ENCODE results near the gene DLX4. TPM values are rescaled to one million over a fixed set of nuclear protein-coding genes. Genes with fewer than 3 reads are reported as not detected.
A peak's percentile ranks its signal among the peaks of the same experiment; 100 is the strongest.

The DLX4 gene
- total and polyA plus RNA-seq, 8 donors = 0.76 to 2.6 (median 1.5) TPM

DNA sequence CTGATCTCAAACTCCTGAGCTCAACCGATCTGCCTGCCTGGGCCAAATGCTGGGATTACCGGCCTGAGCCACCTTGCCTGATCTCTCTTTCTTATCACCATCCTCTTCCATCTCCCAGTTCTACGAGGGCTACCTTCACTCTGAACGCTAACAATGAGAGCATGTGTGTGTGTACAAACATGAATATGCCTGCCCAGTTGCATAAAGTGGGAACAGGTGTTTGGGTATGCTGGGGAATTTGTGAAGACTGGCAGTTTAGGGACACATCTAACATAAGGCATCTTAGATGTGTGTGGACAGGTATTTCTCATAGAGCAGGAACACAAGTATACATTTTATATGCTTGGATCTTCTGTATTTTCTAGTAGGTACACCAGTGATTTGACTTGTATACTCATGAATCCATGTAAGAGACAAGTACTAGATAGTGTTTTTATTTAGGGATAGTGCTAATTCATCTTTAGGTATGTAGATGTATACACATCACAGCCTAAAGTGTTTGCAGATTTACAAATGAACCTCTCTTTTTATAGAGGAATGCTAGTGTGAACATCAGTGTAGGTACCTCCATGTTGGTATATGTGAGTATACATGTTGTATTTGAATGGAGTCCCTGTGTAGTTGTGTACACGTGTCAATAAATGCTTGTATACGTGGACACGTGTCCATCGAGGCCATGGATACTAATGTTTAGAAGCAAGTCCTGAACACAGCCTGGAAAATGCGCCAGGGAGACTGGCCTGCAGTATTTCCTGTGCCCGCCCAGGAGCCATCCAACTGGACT is 1.2 kb upstream of the DLX4 start:
- peaks cover 19 to 52% of the 10 kb centered on the region in 2 donors for H3K4me1 ChIP-seq
- H3K36me3 ChIP-seq = no peaks in the 10 kb centered on the region
- peak overlapping the region; percentile 36 to 54 for H3K4me3 ChIP-seq
- DNase-seq (peak in 1 of 4 donors; percentile 2), ATAC-seq (no peak)
- H3K9me3 ChIP-seq = no peaks in the 10 kb centered on the region
- peaks cover 96 to 100% of the 10 kb centered on the region in 2 donors for H3K27me3 ChIP-seq
- TF ChIP-seq, protein P1, sequence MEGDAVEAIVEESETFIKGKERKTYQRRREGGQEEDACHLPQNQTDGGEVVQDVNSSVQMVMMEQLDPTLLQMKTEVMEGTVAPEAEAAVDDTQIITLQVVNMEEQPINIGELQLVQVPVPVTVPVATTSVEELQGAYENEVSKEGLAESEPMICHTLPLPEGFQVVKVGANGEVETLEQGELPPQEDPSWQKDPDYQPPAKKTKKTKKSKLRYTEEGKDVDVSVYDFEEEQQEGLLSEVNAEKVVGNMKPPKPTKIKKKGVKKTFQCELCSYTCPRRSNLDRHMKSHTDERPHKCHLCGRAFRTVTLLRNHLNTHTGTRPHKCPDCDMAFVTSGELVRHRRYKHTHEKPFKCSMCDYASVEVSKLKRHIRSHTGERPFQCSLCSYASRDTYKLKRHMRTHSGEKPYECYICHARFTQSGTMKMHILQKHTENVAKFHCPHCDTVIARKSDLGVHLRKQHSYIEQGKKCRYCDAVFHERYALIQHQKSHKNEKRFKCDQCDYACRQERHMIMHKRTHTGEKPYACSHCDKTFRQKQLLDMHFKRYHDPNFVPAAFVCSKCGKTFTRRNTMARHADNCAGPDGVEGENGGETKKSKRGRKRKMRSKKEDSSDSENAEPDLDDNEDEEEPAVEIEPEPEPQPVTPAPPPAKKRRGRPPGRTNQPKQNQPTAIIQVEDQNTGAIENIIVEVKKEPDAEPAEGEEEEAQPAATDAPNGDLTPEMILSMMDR (IDR thresholded peaks at IDR 0.05) = no peak
- intact Hi-C loops (cut with DNase I) = no loop called here
- H3K27ac ChIP-seq = no peak overlapping the region

GRCh38 chr17:49968405-49969133 is 421 bp upstream of the DLX4 start:
- DNase-seq = peak; percentile 56 to 92 (median 73)
- H3K36me3 ChIP-seq = no peaks in the 10 kb centered on the region

DNA sequence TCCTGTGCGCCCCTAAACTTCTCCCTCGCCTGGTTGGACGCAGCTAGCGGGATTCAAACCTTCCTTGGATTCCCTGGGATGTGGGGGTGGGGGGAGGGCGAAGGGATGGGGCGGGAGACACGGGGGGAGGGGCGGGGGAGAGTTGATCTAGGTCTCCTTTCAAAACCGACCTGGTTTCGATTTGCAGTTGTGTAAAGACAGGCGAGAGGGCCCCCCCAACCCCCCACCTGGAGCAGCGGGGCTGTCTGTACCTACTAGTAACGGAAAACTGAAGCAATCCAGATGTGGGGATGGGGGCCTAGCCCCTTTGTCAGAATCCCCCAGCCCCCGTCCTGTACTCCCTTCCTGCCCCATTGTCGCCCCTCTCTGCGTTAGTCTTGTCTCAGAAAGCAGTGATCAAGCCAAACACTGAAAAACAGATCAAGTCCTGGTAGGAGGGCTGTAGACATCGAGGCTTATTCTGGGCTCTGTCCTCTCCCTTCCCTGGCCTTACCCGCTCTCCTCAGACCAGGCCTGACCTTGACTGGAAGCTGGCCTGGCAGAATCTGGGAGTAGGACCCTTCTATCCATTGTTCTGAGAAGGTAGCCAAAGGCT is 902 bp downstream of the DLX4 start:
- ATAC-seq (no peak), DNase-seq (no peak)
- Histone ChIP-seq H3K27ac (no peak overlapping the region), H3K36me3 (no peaks in the 10 kb centered on the region), H3K27me3 (peaks cover 89 to 100% of the 10 kb centered on the region in 2 donors), H3K4me1 (peaks cover 19 to 43% of the 10 kb centered on the region in 2 donors), H3K9me3 (no peaks in the 10 kb centered on the region), H3K4me3 (no peak overlapping the region)
- TF ChIP-seq, protein P1 (IDR thresholded peaks at IDR 0.05) = no peak
- intact Hi-C loops (cut with DNase I) = no loop called here

More at GRCh38 chr17:49968405-49969133, 421 bp upstream of the DLX4 start:
- Histone ChIP-seq H3K9me3 (no peaks in the 10 kb centered on the region), H3K27ac (peak overlapping the region in 1 of 2 donors; percentile 55), H3K27me3 (peaks cover 96 to 100% of the 10 kb centered on the region in 2 donors), H3K4me3 (peak overlapping the region; percentile 36 to 54), H3K4me1 (peaks cover 19 to 52% of the 10 kb centered on the region in 2 donors)
- TF ChIP-seq, protein P1 (IDR thresholded peaks at IDR 0.05) = no peak
- peak; percentile 86 for ATAC-seq
- intact Hi-C loops (cut with DNase I) = no loop called here

DNA sequence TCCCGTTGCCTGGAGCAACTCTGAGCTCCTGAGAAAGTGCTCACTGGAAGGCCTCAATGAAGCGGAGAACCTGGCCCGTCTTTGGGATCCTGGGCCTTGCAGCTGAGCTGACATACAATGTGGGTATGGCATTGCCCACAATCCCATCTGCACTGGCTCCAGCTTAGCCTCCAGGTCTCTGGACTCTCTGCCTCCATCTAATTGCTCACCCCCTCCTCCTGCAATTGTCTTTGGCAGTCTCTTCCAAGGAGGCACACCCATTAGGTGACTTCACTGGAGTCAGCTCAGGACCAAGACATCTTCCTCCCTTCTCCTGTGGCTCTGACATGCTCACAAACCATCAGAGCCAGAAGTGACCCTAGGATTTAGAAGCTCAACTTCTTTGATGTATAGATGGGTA is 1.5 kb downstream of the DLX4 start:
- Histone ChIP-seq H3K36me3 (no peaks in the 10 kb centered on the region), H3K9me3 (no peaks in the 10 kb centered on the region), H3K27ac (no peak overlapping the region), H3K4me3 (no peak overlapping the region), H3K27me3 (peaks cover 83 to 100% of the 10 kb centered on the region in 2 donors), H3K4me1 (peaks cover 19 to 37% of the 10 kb centered on the region in 2 donors)
- TF ChIP-seq, protein P1 (IDR thresholded peaks at IDR 0.05) = no peak
- ATAC-seq (no peak), DNase-seq (no peak)
- intact Hi-C loops (cut with DNase I) = no loop called here

Data from left lung (tissue), 10 donors.